T-cell (primary cell): ENCODE data around the gene RUSF1. TPM values are rescaled to one million over a fixed set of nuclear protein-coding genes. Genes with fewer than 3 reads are reported as not detected.

Experiments used
- ATAC-seq, 4 experiments: fragments of 200-7000 bp in 3 of 4; fragments of 150-1000 bp in 1 of 4; cut with Tn5 transposase; replicated peaks in 1 of 4; 1 replicate in 3 of 4; 2 replicates in 1 of 4; pipeline ENCODE4 v1.10.0; 2021; ENCODE audit warnings: moderate library complexity in 3 of 4, mild to moderate bottlenecking in 2 of 4, moderate number of reproducible peaks in 1 of 4
- CTCF ChIA-PET, 2 donors: fragments of 300-600 bp; sonication (Branson Sonifier 250); formaldehyde crosslinking; loops; one replicate each; lab custom pipeline; 2022; ENCODE audit warnings: antibody characterized with exemption in 2 of 2; lab: Charles Lee
- POLR2A ChIA-PET, 2 donors: fragments of 300-600 bp; sonication (Branson Sonifier 250); formaldehyde crosslinking; loops; one replicate each; lab custom pipeline; 2022; ENCODE audit warnings: antibody characterized with exemption in 2 of 2; lab: Charles Lee
- DNase-seq, 35 experiments: peaks; one replicate each; pipeline versions ENCODE4 v3.0.0 to v3.0.0-alpha.2; 2013 to 2023
- H3K27ac ChIP-seq: one replicate; pipeline ENCODE4 v1.5.1; 2013; ENCODE audit warnings: low read length
- H3K27me3 ChIP-seq, 2 experiments: replicated peaks in 1 of 2; 1 replicate in 1 of 2; 2 replicates in 1 of 2; pipeline versions ENCODE4 v1.6.1 to v1.7.0; 2013; ENCODE audit warnings: low read length in 1 of 2, mixed read lengths in 1 of 2; ENCODE audit not compliant: control insufficient read depth in 2 of 2, insufficient read depth in 2 of 2; ENCODE audit errors: extremely low read depth in 1 of 2
- H3K36me3 ChIP-seq, 2 donors: 1 replicate in 1 of 2; 2 replicates in 1 of 2; pipeline versions ENCODE4 v1.6.1 to v1.7.0; 2013; ENCODE audit warnings: low read length in 1 of 2; ENCODE audit not compliant: control insufficient read depth in 2 of 2, insufficient read depth in 1 of 2; ENCODE audit errors: extremely low read depth in 1 of 2
- H3K4me1 ChIP-seq, 2 experiments: 1 replicate in 1 of 2; 2 replicates in 1 of 2; pipeline versions ENCODE4 v1.6.1 to v1.7.0; 2013; ENCODE audit warnings: low read length in 2 of 2, mixed read lengths in 1 of 2; ENCODE audit not compliant: insufficient read depth in 2 of 2, control insufficient read depth in 1 of 2; ENCODE audit errors: extremely low read depth in 1 of 2
- H3K4me3 ChIP-seq, 2 donors: 1 replicate in 1 of 2; 2 replicates in 1 of 2; pipeline versions ENCODE4 v1.5.1 to v1.7.0; 2013; ENCODE audit warnings: mild to moderate bottlenecking in 2 of 2, low read length in 1 of 2, moderate library complexity in 1 of 2; ENCODE audit not compliant: control insufficient read depth in 1 of 2; ENCODE audit errors: extremely low read depth in 1 of 2
- H3K9me3 ChIP-seq: 2 replicates; pipeline ENCODE4 v1.7.0; 2013
- H3K27ac Mint-ChIP-seq, 2 donors: one replicate each; pipeline ENCODE4 v1.8.0; 2020 to 2021; ENCODE audit warnings: mild to moderate bottlenecking in 2 of 2, mixed read lengths in 2 of 2
- H3K27me3 Mint-ChIP-seq, 2 donors: one replicate each; pipeline ENCODE4 v1.8.0; 2021 to 2022; ENCODE audit warnings: mixed read lengths in 2 of 2
- H3K36me3 Mint-ChIP-seq: one replicate; pipeline ENCODE4 v1.8.0; 2021; ENCODE audit warnings: mixed read lengths
- H3K4me1 Mint-ChIP-seq, 3 donors: one replicate each; pipeline ENCODE4 v1.8.0; 2020 to 2022; ENCODE audit warnings: mixed read lengths in 3 of 3, mild to moderate bottlenecking in 1 of 3
- H3K4me3 Mint-ChIP-seq, 3 donors: one replicate each; pipeline ENCODE4 v1.8.0; 2020 to 2022; ENCODE audit warnings: mild to moderate bottlenecking in 3 of 3, mixed read lengths in 3 of 3, moderate library complexity in 3 of 3
- H3K9me3 Mint-ChIP-seq, 3 donors: one replicate each; pipeline ENCODE4 v1.8.0; 2020 to 2022; ENCODE audit warnings: mixed read lengths in 3 of 3
- WGBS: methylation state at CpG from one replicate; pipeline ENCODE4 v1.1.5; 2013; ENCODE audit warnings: missing lambda C conversion rate; ENCODE audit not compliant: insufficient coverage; 5-methylcytosine and 5-hydroxymethylcytosine counted together
- total RNA-seq, 35 experiments: library from RNA in 6 of 35; stranded (reverse) in 6 of 35; fragments of 120-200 nt in 1 of 35; gene quantifications; one replicate each; pipeline versions ENCODE4 v1.2.1 to v1.2.4 and lab custom pipeline; 2013 to 2026

The RUSF1 gene
- total RNA-seq, 5 donors from 2014 or later (not counting 1 experiment from before 2014, with no cell fraction given) = 65.4 to 125 (median 107) TPM

GRCh38 chr16:31522071-31522470, 13.9 kb upstream of the RUSF1 start:
- ChIA-PET CTCF (no interaction called here), POLR2A (no interaction called here)
- Mint-ChIP-seq H3K27ac (no peak overlapping the region), H3K4me3 (no peak overlapping the region), H3K27me3 (peaks cover 0 to 7% of the 10 kb centered on the region in 2 donors), H3K36me3 (no peaks in the 10 kb centered on the region), H3K9me3 (no peaks in the 10 kb centered on the region), H3K4me1 (no peaks in the 10 kb centered on the region)
- DNase-seq (no peak), ATAC-seq (no peak)
- no peaks in the 10 kb centered on the region for H3K4me1 ChIP-seq
- no peak overlapping the region for H3K4me3 ChIP-seq
- no peaks in the 10 kb centered on the region for H3K36me3 ChIP-seq
- H3K27ac ChIP-seq = no peak overlapping the region
- no peaks in the 10 kb centered on the region for H3K9me3 ChIP-seq
- peaks cover 0 to 7% of the 10 kb centered on the region in 2 experiments for H3K27me3 ChIP-seq
- no CpG with 5 or more reads among the region's 6 CpGs for WGBS

- no peak overlapping the region for H3K4me3 ChIP-seq
- ChIA-PET POLR2A (no interaction called here), CTCF (no interaction called here)
- no peak overlapping the region for H3K4me3 Mint-ChIP-seq
- no peaks in the 10 kb centered on the region for H3K9me3 ChIP-seq
- no peaks in the 10 kb centered on the region for H3K36me3 ChIP-seq
- no peaks in the 10 kb centered on the region for H3K36me3 Mint-ChIP-seq
- H3K9me3 Mint-ChIP-seq = peaks cover 0 to 3% (median 2%) of the 10 kb centered on the region in 3 donors
- H3K27ac ChIP-seq = no peak overlapping the region
- 90% methylated on average over 2 of the region's 3 CpGs for WGBS
- ATAC-seq (no peak), DNase-seq (no peak)
- no peaks in the 10 kb centered on the region for H3K4me1 Mint-ChIP-seq
- H3K27me3 ChIP-seq = peaks cover 0 to 9% of the 10 kb centered on the region in 2 experiments
- no peak overlapping the region for H3K27ac Mint-ChIP-seq
- H3K27me3 Mint-ChIP-seq = peaks cover 0 to 8% of the 10 kb centered on the region in 2 donors
- no peaks in the 10 kb centered on the region for H3K4me1 ChIP-seq
Measured at GRCh38 chr16:31521368-31521767, 13.2 kb upstream of the RUSF1 start.

DNA sequence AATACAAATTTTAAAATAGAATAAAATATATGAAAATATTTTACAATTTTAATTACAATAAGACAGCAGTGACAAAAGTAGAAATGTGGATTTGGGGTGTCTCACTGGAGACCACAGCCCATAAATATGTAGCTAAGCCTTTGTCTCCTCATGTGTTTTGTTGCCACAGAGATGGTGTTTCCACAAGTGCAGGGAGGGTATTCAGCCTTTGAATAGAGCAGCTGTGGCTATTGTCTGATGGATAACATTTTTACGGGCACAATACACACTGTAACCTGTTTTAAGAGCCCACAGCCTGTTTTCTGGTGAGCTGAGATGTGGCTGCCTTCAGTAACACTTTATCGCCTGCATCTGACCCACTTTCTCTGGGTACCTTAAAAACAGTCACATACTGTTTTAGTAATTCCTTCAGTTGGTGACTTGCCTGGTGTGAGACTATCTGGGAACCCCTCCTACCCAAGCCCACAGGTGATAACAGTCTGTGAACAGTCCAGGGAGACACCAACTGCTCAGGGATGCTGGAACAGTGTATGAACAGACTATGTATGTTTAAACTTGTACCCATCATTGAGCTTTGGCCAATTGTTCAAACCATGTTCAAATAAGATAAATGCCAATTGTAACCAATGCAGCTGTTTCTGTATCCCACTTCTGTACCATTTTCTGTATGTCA, 11.7 kb upstream of the RUSF1 start:
- H3K9me3 ChIP-seq = no peaks in the 10 kb centered on the region
- H3K27me3 ChIP-seq = peaks cover 0 to 10% of the 10 kb centered on the region in 2 experiments
- H3K4me3 Mint-ChIP-seq = no peak overlapping the region
- no peaks in the 10 kb centered on the region for H3K4me1 ChIP-seq
- POLR2A ChIA-PET = no interaction called here
- H3K9me3 Mint-ChIP-seq = peaks cover 0 to 3% (median 2%) of the 10 kb centered on the region in 3 donors
- H3K27me3 Mint-ChIP-seq = peaks cover 0 to 10% of the 10 kb centered on the region in 2 donors
- no peaks in the 10 kb centered on the region for H3K36me3 Mint-ChIP-seq
- CTCF ChIA-PET = no interaction called here
- no peak for DNase-seq
- ATAC-seq = no peak
- no peaks in the 10 kb centered on the region for H3K36me3 ChIP-seq
- no peaks in the 10 kb centered on the region for H3K4me1 Mint-ChIP-seq
- no CpG with 5 or more reads among the region's 2 CpGs for WGBS
- no peak overlapping the region for H3K4me3 ChIP-seq
- H3K27ac Mint-ChIP-seq = no peak overlapping the region
- no peak overlapping the region for H3K27ac ChIP-seq

DNA sequence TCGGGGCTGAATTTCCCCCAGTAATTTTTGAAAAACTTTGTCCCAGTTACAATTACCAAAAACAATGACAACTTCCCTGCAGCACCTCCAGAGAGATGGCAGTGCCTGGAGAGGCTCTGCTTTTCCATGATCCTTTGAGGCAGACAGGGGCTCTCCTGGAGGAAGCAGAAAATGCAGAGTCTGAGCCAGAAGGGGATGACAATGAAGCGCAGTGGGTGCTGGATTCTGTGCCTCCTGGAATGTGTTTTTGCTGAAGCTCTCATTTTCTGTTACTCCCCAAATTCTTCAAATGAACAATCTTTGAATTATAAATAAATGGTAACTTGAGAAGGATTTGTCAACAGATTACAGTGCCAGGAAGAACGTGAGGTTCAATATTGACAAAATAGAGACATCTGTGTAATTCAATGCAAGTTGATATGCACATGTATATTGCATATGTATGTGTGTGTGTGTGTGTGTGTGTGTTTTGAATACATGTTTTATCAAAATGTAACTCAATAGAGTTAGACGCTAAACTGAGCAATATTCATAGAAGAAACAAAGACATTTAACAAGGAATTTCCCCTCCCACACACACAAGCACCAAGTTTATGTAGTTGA, 9.7 kb upstream of the RUSF1 start:
- no peaks in the 10 kb centered on the region for H3K36me3 Mint-ChIP-seq
- H3K4me1 ChIP-seq = no peaks in the 10 kb centered on the region
- H3K36me3 ChIP-seq = no peaks in the 10 kb centered on the region
- H3K27ac ChIP-seq = no peak overlapping the region
- no peaks in the 10 kb centered on the region for H3K4me1 Mint-ChIP-seq
- no CpG with 5 or more reads among the region's 4 CpGs for WGBS
- peaks cover 0 to 3% (median 2%) of the 10 kb centered on the region in 3 donors for H3K9me3 Mint-ChIP-seq
- CTCF ChIA-PET = no interaction called here
- POLR2A ChIA-PET = no interaction called here
- H3K27me3 ChIP-seq = peaks cover 0 to 10% of the 10 kb centered on the region in 2 experiments
- ATAC-seq (no peak), DNase-seq (no peak)
- H3K4me3 ChIP-seq = no peak overlapping the region
- H3K9me3 ChIP-seq = no peaks in the 10 kb centered on the region
- no peak overlapping the region for H3K4me3 Mint-ChIP-seq
- no peak overlapping the region for H3K27ac Mint-ChIP-seq
- peaks cover 0 to 10% of the 10 kb centered on the region in 2 donors for H3K27me3 Mint-ChIP-seq

GRCh38 chr16:31513884-31514283, 5.7 kb upstream of the RUSF1 start:
- H3K27ac Mint-ChIP-seq = peak overlapping the region in 1 of 2 donors; percentile 28
- Histone ChIP-seq H3K4me3 (no peak overlapping the region), H3K4me1 (peaks cover 3 to 13% of the 10 kb centered on the region in 2 experiments), H3K9me3 (no peaks in the 10 kb centered on the region), H3K27me3 (peaks cover 0 to 6% of the 10 kb centered on the region in 2 experiments), H3K27ac (no peak overlapping the region), H3K36me3 (no peaks in the 10 kb centered on the region)
- peaks cover 0 to 3% (median 2%) of the 10 kb centered on the region in 3 donors for H3K9me3 Mint-ChIP-seq
- no peak for DNase-seq
- H3K4me3 Mint-ChIP-seq = no peak overlapping the region
- ChIA-PET CTCF (no interaction called here), POLR2A (no interaction called here)
- peaks cover 16 to 19% (median 18%) of the 10 kb centered on the region in 3 donors for H3K4me1 Mint-ChIP-seq
- H3K27me3 Mint-ChIP-seq = peaks cover 0 to 10% of the 10 kb centered on the region in 2 donors
- no peak for ATAC-seq
- H3K36me3 Mint-ChIP-seq = no peaks in the 10 kb centered on the region

DNA sequence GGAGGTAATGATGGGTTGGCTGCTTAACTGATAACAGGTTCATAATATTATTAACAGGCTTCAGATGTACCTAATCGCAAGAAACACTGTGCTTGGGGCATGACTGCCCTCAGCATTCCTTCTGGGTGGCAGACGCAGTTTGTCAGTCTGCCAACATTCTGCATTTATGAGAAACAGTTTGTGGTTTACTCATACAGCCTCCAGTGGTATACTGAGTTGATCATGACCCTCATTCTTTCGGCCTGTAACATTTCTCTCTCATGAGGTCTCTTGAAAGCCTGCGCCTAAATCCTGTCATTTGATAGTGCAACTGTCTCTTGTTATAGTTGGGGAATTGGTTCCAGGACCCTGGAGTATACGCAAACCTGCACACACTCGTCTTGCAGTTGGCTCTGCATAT, 4.9 kb upstream of the RUSF1 start:
- no peak overlapping the region for H3K27ac Mint-ChIP-seq
- Histone ChIP-seq H3K27ac (no peak overlapping the region), H3K27me3 (peaks cover 0 to 3% of the 10 kb centered on the region in 2 experiments), H3K36me3 (no peaks in the 10 kb centered on the region), H3K9me3 (no peaks in the 10 kb centered on the region), H3K4me3 (no peak overlapping the region), H3K4me1 (peaks cover 4 to 19% of the 10 kb centered on the region in 2 experiments)
- peaks cover 0 to 10% of the 10 kb centered on the region in 2 donors for H3K27me3 Mint-ChIP-seq
- ATAC-seq (no peak), DNase-seq (no peak)
- WGBS = 79% methylated on average over 3 of the region's 6 CpGs
- CTCF ChIA-PET = no interaction called here
- no peaks in the 10 kb centered on the region for H3K36me3 Mint-ChIP-seq
- peaks cover 23% of the 10 kb centered on the region in 3 donors for H3K4me1 Mint-ChIP-seq
- peaks cover 0 to 3% (median 2%) of the 10 kb centered on the region in 3 donors for H3K9me3 Mint-ChIP-seq
- POLR2A ChIA-PET = no interaction called here
- H3K4me3 Mint-ChIP-seq = no peak overlapping the region
